Measurements from ENCODE around the gene NR3C1.
A peak's percentile ranks its signal among the peaks of the same experiment; 100 is the strongest.

Gene NR3C1

GRCh38 chr5:143249851-143250250, 153.6 kb downstream of the NR3C1 start:
- no peak for DNase-seq

DNA sequence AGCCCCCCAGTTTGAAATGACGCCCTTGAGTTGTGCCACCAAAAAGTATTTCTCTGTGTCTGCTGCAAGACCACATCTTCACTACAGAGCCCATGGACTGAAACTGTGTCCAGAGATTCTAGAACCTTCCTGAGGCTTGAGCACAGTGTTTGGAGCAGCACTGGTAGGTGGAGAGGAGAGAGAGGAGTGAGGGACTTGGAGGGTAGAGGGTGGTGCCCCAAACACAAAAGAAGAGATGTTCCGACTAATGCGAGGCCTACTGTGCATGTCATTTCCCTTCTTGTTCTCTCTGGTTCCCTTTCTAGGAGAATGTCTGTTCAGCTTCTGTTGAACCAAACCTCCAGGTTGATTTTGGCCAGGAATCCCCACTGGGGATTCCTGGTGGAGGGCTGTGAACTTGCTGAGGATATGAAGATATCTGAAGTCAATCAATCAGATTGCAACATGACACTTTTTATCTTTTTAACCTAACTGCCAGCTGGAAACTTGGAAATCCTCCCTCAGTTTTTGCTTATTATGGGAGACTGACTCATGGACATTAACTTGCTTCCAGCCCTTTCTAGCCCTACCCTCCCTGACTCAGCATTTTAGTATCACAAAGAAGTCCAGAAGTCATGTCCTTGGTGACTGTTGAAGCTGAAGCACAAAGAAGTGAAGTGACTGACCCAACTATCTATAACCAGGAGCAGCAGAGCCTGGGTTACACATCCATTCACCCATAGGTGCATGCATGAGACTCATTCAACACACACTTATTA, 154.5 kb downstream of the NR3C1 start:
- DNase-seq: no peak

DNA sequence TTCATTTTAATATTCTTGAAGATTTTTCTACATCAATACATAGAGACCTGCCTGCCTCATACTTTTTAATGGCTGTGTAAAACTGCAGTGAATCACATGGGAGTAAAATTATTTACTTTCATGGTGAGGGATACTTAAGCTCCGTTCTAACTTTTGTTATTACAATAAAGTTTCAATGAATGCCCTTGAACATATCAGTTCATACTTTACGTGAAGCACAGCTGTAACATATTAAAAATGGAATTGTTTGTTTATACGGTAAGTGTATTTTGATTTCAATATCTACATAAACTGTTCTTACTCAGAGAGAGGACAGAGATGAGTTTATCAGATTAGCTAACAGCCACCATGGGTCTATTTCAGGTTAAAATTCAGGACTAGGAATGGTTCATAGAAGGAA, 155.1 kb downstream of the NR3C1 start:
- DNase-seq: no peak

GRCh38 chr5:143247134-143247815, 156.2 kb downstream of the NR3C1 start:
- no peak for DNase-seq

- no peak for DNase-seq
These were observed 157.4 kb downstream of the NR3C1 start for GRCh38 chr5:143245929-143246561.

GRCh38 chr5:143244990-143245389, 158.5 kb downstream of the NR3C1 start:
- no peak for DNase-seq

DNA sequence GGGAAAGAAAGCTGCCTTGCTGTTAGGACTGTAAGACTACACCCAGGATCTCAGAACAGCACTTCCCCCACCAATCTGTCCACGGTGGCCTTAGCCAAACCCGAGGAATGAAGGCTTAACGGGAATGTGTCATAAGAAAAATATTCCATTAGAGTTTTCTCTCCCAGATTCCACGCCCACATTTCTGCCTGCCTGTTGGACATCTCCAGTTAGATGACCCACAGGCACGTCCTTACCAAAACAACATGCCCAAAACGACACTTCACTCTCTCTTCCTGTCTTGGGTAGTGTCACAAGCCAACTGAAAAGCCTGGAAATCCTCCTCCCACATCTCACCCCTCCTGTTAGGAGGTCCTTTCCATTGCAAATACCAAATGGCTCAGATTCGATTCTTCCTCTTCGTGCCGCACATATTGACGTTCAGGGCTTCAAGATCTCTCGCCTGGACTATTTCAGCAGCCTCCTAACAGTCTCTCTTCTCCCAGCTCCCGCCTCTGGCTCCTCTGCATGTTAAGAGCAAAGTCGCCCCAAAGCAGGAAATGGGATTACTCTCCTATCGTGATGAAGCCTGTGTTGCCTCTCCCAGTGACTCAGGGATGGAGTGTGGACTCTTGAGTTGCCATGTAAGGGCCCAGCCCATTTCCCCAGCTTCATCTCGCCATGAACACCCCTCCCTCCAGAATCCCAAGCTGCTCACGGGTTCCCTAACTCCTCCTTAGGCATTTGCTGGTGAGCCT, 159.3 kb downstream of the NR3C1 start:
- peak in 1 of 6 experiments; percentile 3 for DNase-seq

- no peak for DNase-seq
These were observed 160.4 kb downstream of the NR3C1 start for GRCh38 chr5:143243103-143243502.

DNA sequence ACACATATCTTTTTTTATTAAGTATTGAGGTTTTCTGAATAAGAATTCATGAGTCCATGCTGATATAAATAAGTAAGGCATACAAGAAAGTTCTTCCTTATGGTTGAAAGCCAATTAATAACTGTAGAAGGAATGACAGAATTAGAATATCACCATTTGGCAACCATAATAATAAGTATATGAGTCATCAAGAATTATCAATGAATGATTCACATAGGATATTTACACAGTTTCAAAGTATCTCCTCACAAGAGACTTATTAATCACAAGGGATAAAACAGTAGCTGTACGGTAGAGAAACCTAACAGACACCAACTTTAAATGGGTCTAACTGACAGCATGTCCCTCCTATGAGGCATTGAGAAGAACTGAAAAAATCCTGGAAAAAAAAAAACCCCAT, 161.6 kb downstream of the NR3C1 start:
- DNase-seq: no peak

DNA sequence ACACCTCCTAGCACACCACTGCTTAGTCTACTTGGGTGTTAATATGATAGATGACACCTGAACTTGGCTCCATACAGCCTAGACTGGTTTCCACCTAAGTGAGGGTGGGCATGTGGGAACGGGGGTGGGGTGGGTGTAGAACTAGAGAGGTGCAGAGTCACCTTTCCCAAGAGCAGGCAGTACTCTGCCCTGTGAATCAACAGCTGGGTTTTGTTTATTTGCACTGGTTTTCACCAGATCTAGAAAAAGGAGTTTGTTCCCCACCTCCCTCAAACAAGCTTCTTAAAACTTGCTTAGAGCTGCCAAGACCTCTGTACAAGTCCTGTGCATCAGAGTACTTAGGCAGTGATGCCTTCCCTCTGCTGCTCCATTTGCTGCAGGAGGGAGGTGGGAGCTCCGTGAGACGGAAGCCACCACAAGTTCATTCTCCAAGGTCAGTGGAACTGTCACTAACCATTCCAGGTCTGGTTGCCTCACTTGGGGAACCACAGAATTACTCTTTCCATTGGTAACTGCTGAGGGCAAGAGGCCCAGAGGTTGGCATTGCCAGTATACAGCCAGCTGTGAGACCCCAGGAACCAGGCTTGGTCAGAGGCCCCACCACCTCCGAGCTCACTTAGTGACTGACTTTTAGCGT, 163.5 kb downstream of the NR3C1 start:
- DNase-seq: no peak

GRCh38 chr5:143238620-143239019, 164.9 kb downstream of the NR3C1 start:
- DNase-seq: no peak

- no peak for DNase-seq
These were observed 165.8 kb downstream of the NR3C1 start for GRCh38 chr5:143237664-143238063.

GRCh38 chr5:143236682-143237081, 166.8 kb downstream of the NR3C1 start:
- DNase-seq: no peak

GRCh38 chr5:143235423-143235822, 168.1 kb downstream of the NR3C1 start:
- DNase-seq: no peak

- no peak for DNase-seq
These were observed 169.2 kb downstream of the NR3C1 start for GRCh38 chr5:143234162-143234842.

DNA sequence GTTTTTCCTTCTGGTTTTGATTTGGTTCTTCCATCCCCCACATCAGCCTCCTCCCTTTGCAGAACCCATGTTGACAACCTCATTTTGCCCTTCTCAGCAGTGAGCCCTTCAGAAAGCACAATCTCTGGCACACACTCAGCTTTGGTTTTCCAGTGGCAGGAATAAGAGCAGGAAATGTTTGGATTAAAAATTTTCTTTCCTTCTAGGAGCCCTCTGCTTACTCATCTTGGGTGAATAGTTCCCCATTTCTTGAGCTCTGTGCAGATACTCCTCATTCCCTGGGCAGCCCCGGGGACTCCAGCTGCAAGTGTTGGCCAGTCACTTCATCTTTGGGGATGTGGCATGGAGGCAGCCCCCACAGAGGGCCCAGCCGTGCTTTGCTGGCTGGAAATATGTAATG, 170.5 kb downstream of the NR3C1 start:
- DNase-seq: no peak

GRCh38 chr5:143231973-143232812, 171.3 kb downstream of the NR3C1 start:
- DNase-seq: no peak

- DNase-seq: no peak
These were observed 172.1 kb downstream of the NR3C1 start for GRCh38 chr5:143231416-143231815.

- no peak for DNase-seq
These were observed 172.8 kb downstream of the NR3C1 start for GRCh38 chr5:143230676-143230996.

DNA sequence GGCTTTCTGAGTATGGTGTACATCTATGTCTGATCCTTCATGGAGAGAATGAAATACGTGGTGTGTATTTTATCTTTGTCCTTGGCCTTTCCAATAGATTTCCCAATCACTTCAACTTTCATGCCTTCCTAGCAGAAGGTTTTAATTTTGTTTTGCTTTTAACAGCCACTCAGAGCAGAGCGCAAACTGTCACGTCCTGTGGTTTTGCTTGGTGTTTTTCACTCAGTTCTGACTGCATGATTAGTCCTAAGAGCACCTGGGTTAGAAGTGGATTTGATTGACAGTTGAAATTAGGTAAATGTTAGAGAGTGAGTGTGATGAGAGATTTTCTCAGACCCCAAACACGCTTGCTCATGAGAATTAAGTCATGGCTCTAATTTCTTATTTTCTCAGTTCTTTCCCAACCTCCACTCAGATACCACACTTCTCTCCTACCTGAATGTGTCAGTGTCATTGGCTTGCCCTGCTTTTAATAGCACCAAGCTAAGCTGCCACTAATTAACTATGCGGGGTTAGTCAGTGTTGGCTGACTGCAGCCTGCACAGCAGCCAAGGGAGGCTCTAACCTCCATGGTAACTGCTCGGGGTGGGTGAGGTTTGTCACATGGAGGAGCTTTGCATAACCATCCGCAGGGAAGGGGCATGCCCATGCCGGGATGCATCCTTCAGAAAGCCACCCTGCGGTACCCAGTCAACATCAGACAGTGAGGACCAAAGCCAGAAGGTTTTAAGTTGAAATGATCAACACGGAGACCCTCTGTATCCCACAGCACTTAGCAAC, 173.4 kb downstream of the NR3C1 start:
- DNase-seq: peak in 4 of 6 experiments; percentile 0 to 51 (median 30)

Data from stimulated activated naive CD4-positive, alpha-beta T cell (primary cell).